HFF-Myc (cell line): Measurements from ENCODE around the gene TRIAP1.

Experiments used
- DNase-seq: peaks from one replicate; pipeline ENCODE4 v3.0.0-alpha.2; 2011; ENCODE audit warnings: low read depth; ENCODE audit errors: extremely low read depth
- H3K4me3 ChIP-seq: replicated peaks from 2 replicates; pipeline ENCODE4 v1.5.1; 2011; ENCODE audit warnings: low read depth, mild to moderate bottlenecking, control low read depth, low read length
- CTCF ChIP-seq: IDR thresholded peaks from 2 replicates; pipeline ENCODE4 v1.5.1; 2012; ENCODE audit warnings: mild to moderate bottlenecking, low read depth, low read length, control low read depth; ENCODE audit errors: missing control alignments

The TRIAP1 gene

GRCh38 chr12:120416490-120417216, 29.5 kb downstream of the TRIAP1 start:
- DNase-seq: no peak
- no peak overlapping the region for H3K4me3 ChIP-seq
- no peak for TF ChIP-seq CTCF

- H3K4me3 ChIP-seq: no peak overlapping the region
- DNase-seq: no peak
- TF ChIP-seq CTCF: no peak
Measured at GRCh38 chr12:120413901-120414695, 32.1 kb downstream of the TRIAP1 start.

GRCh38 chr12:120412421-120412820, 33.8 kb downstream of the TRIAP1 start:
- no peak for TF ChIP-seq CTCF
- no peak for DNase-seq

GRCh38 chr12:120408771-120409170, 37.4 kb downstream of the TRIAP1 start:
- no peak overlapping the region for H3K4me3 ChIP-seq
- TF ChIP-seq CTCF: no peak
- no peak for DNase-seq

More at GRCh38 chr12:120412421-120412820, 33.8 kb downstream of the TRIAP1 start:
- no peak overlapping the region for H3K4me3 ChIP-seq

GRCh38 chr12:120406553-120406952, 39.6 kb downstream of the TRIAP1 start:
- H3K4me3 ChIP-seq: no peak overlapping the region
- no peak for TF ChIP-seq CTCF
- no peak for DNase-seq

GRCh38 chr12:120406069-120406468, 40.1 kb downstream of the TRIAP1 start:
- no peak for DNase-seq
- no peak for TF ChIP-seq CTCF
- no peak overlapping the region for H3K4me3 ChIP-seq
